Right atrium auricular region (tissue), 2 donors: Measurements from ENCODE around the gene ELF1. TPM values are rescaled to one million over a fixed set of nuclear protein-coding genes. Genes with fewer than 3 reads are reported as not detected.
"Not testable (repeated sequence)": the region's sequence is repeated elsewhere in the genome, so short reads cannot be mapped to it uniquely, and the experiment has no call there.

Experiments
- DNase-seq: peaks from one replicate; pipeline ENCODE4 v3.0.0-alpha.2; 2019; ENCODE audit warnings: low spot score
- H3K27ac ChIP-seq, 2 donors: fragments of 200-600 bp; sonication (generic); 1 replicate in 1 of 2; 2 replicates in 1 of 2; pipeline ENCODE4 v1.5.1; 2016 to 2019
- H3K27me3 ChIP-seq, 2 donors: fragments of 200-600 bp; sonication (generic); one replicate each; pipeline versions ENCODE4 v1.5.1 to v1.6.0; 2017 to 2019
- H3K36me3 ChIP-seq: fragments of 200-600 bp; sonication (generic); one replicate; pipeline ENCODE4 v1.5.1; 2016
- H3K4me1 ChIP-seq, 2 donors: fragments of 200-600 bp; sonication (generic); one replicate each; pipeline versions ENCODE4 v1.5.1 to v1.6.0; 2017 to 2019
- H3K4me3 ChIP-seq, 2 donors: fragments of 200-600 bp; sonication (generic); 1 replicate in 1 of 2; 2 replicates in 1 of 2; pipeline ENCODE4 v1.5.1; 2017 to 2019; ENCODE audit warnings: mild to moderate bottlenecking in 1 of 2, moderate library complexity in 1 of 2
- H3K9me3 ChIP-seq, 2 donors: fragments of 200-600 bp; sonication (generic); one replicate each; pipeline ENCODE4 v1.5.1; 2019
- total RNA-seq, 2 donors: library from RNA; depleted of rRNA; stranded (reverse); fragments of >200 nt; gene quantifications; one replicate each; pipeline ENCODE4 v1.1.0, GENCODE V29; 2016
- TF ChIP-seq, protein P1 (sequence below), 2 donors: fragments of 200-600 bp; sonication (generic); IDR thresholded peaks; one replicate each; pipeline ENCODE4 v1.5.1; 2019; ENCODE audit warnings: antibody characterized with exemption in 2 of 2

ELF1 gene
- total RNA-seq, 2 donors from 2014 or later = 39.1 to 54.2 TPM

DNA sequence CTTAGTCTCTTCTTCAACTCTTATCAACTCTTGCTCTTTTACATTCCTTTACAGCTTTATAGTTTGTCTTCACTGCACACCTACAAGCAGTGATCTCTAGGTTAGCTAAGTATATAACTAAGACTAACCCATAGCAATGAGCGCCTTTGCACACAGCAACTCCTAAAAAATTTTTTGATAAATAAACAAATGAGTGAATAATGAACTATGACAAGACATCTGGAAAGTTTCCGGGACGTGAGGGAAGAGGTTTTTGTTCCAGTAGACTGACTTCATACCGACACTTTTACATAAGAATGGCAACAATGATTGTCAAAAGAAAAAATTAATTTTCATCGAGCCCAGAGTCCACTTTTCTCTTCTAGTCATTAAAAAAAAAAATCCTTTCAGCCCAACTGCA is 98.3 kb downstream of the ELF1 start:
- Histone ChIP-seq H3K27me3 (no peaks in the 10 kb centered on the region), H3K4me1 (peaks cover 0 to 10% of the 10 kb centered on the region in 2 donors), H3K4me3 (peak overlapping the region; percentile 69 to 71), H3K9me3 (no peaks in the 10 kb centered on the region), H3K27ac (peak overlapping the region; percentile 82 to 92), H3K36me3 (no peaks in the 10 kb centered on the region)
- TF ChIP-seq, protein P1, sequence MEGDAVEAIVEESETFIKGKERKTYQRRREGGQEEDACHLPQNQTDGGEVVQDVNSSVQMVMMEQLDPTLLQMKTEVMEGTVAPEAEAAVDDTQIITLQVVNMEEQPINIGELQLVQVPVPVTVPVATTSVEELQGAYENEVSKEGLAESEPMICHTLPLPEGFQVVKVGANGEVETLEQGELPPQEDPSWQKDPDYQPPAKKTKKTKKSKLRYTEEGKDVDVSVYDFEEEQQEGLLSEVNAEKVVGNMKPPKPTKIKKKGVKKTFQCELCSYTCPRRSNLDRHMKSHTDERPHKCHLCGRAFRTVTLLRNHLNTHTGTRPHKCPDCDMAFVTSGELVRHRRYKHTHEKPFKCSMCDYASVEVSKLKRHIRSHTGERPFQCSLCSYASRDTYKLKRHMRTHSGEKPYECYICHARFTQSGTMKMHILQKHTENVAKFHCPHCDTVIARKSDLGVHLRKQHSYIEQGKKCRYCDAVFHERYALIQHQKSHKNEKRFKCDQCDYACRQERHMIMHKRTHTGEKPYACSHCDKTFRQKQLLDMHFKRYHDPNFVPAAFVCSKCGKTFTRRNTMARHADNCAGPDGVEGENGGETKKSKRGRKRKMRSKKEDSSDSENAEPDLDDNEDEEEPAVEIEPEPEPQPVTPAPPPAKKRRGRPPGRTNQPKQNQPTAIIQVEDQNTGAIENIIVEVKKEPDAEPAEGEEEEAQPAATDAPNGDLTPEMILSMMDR (IDR thresholded peaks at IDR 0.05) = no peak
- DNase-seq = no peak

DNA sequence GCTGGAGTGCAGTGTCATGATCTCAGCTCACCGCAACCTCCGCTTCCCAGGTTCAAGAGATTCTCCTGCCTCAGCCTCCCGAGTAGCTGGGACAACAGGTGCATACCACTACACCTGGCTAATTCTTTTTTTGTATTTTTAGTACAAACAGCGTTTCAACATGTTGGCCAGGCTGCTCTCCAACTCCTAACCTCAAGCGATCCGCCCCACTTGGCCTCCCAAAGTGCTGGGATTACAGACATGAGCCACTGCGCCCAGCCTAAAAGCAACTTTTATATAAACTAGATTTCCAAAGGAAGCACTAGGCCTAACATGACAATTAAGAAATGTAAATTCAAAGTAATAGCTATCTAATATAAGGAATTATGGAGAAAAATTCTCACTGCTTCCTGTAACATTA is 99.2 kb downstream of the ELF1 start:
- H3K27me3 ChIP-seq, H3K36me3 ChIP-seq, DNase-seq, H3K4me3 ChIP-seq, H3K9me3 ChIP-seq, H3K27ac ChIP-seq: not testable (repeated sequence)
- H3K4me1 ChIP-seq = peaks cover 0 to 10% of the 10 kb centered on the region in 2 donors

DNA sequence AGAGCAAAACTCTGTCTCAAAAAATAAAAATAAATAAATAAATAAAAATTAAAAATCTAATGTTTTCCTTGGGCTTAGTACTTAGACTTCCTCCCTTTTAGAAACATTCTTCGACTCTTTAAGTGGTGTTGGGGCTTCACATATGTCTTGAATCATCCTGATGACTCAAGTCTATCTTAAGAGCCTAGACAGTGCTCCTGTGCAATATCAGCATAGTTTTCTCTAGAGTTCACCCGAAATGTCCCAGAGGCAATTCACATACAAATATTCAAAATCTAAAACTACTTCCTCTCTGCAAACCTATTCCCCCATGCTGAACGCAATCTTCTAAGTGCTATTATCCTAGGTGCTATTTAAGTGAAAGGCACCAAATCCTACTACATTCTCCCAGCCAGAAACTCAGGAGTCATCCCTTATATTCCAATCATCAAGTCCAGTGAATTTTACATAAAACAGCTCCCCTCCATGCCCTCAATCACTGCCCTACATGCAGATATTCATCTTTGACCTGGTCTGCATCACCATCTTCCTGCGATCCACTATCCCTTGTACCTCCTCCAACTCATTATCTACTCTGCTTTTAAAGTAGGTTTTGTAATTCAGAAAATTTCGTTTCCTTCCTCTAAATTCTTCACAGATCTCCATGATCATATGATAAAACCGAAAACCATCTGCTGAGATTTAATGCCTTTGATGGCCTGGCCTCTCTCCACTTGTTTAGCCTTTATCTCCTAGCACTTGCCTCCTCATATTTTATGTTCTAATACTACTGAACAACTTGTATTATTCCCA is 102.7 kb downstream of the ELF1 start:
- DNase-seq = no peak
- Histone ChIP-seq H3K4me1 (peaks cover 0 to 10% of the 10 kb centered on the region in 2 donors), H3K4me3 (no peak overlapping the region), H3K36me3 (no peaks in the 10 kb centered on the region), H3K9me3 (no peaks in the 10 kb centered on the region), H3K27me3 (no peaks in the 10 kb centered on the region), H3K27ac (no peak overlapping the region)
- TF ChIP-seq, protein P1 (IDR thresholded peaks at IDR 0.05) = no peak

DNA sequence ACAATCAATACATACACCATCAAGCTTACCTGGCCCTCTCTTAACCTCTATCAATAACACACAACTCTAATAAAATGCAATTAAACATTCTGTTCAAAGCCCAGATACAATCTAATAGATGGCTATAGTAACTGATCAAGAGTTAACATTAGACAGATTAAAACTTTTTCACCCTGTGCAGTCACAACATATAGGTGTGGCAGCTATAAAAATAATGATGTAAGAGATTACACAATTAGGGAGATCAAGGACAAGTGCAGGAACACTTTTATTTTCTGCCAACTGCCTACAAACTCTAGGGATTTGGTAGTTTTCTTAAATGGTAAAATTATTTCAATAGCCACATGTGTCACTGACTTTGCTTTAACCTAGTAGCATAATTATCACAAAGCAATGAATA is 104.3 kb downstream of the ELF1 start:
- H3K27ac ChIP-seq = not testable (repeated sequence)

DNA sequence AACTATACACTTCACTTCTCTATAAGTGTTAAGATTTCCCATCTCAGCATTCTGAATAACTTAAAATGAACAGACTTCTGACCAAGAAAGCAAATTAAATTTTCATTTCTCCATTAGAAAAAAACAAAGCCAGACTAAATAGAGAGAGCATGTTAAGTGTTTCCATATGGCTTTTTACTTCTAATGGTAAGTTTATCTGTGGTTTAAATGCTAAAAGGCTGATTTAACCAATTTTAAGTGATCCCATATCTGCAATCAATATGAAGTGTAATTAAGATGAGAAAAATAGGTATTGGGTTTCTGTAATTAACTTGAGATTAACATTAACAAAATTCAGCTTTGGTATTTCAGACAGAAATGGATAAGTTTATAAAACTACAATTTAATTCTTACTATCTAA is 107.8 kb downstream of the ELF1 start:
- H3K4me3 ChIP-seq = no peak overlapping the region
- H3K27me3 ChIP-seq = no peaks in the 10 kb centered on the region
- TF ChIP-seq, protein P1 (IDR thresholded peaks at IDR 0.05) = no peak
- no peak for DNase-seq
- no peaks in the 10 kb centered on the region for H3K4me1 ChIP-seq
- no peak overlapping the region for H3K27ac ChIP-seq
- no peaks in the 10 kb centered on the region for H3K9me3 ChIP-seq
- H3K36me3 ChIP-seq = no peaks in the 10 kb centered on the region

More for the DNA sequence above, 104.3 kb downstream of the ELF1 start:
- not testable (repeated sequence) for H3K4me1 ChIP-seq, H3K27me3 ChIP-seq, DNase-seq, H3K36me3 ChIP-seq, H3K9me3 ChIP-seq, H3K4me3 ChIP-seq

DNA sequence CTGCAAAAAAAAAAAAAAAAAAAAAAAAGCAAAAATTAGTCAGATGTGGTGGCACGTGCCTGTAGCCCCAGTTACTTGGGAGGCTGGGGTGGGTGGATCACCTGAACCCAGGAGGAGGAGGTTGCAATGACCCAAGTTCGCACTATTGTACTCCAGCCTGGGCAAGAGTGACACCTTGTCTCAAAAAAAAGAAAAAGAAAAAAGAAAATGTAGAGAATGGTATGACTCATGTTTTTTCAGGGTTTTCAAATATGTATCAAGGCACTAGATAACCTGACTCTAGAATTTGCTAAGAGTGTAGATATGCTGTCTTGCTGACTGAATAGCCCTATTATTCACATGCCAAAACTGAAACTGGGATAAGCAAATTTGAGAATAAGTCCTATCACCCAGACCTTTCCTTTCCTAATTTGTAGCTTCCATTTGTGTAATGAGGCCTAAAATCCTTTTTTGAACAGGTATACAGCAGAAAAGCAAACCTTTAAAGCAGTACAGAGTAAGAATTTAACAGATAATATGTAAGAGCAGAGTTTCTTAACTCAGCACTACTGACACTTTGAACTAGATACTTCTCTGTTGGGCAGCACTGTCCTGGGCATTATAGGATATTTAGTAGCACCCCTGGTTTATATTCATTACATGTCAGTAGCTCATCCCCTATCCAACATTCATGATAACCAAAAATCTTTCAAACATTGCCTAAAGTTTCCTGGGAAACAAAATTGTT is 108.6 kb downstream of the ELF1 start:
- Histone ChIP-seq H3K27ac (no peak overlapping the region), H3K27me3 (no peaks in the 10 kb centered on the region), H3K36me3 (no peaks in the 10 kb centered on the region), H3K4me1 (no peaks in the 10 kb centered on the region), H3K4me3 (no peak overlapping the region), H3K9me3 (no peaks in the 10 kb centered on the region)
- TF ChIP-seq, protein P1 (IDR thresholded peaks at IDR 0.05) = no peak
- no peak for DNase-seq

DNA sequence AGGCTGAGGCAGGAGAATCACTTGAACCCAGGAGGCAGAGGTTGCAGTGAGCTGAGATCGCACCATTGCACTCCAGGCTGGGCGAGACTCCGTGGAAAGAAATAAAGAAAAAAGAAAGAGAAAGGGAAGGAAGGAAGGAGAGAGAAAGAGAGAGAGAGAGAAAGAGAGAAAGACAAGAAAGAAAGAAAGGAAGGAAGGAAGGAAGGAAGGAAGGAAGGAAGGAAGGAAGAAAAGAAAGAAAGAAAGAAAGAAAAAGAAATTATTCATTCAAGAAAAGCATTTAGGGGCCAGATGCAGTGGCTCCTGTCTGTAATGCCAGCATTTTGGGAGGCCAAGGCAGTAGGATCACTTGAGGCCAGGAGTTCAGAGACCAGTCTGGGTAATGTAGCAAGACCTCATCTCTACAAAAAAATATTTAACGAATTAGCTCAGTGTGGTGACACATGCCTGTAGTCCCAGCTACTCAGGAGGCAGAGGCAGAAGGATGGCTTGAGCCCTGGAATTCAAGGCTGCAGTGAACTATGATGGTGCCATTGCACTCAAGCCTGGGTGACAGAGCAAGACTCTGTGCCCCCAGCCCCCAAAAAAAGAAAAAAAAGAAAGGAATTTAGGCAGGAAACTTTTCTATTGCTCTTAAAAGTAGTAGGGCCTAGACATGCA is 109.4 kb downstream of the ELF1 start:
- not testable (repeated sequence) for H3K36me3 ChIP-seq, H3K27ac ChIP-seq, DNase-seq, H3K4me3 ChIP-seq, H3K4me1 ChIP-seq, H3K9me3 ChIP-seq, H3K27me3 ChIP-seq
